Body of pancreas (tissue), 4 donors: ENCODE measurements around the gene ARHGAP42.

Experiments used
- CTCF ChIP-seq, 7 experiments: fragments of 450-650 bp in 4 of 7; fragments of 200-600 bp in 3 of 7; sonication (generic) in 3 of 7; IDR thresholded peaks; one replicate each; pipeline ENCODE4 v1.5.1; 2016 to 2019; ENCODE audit warnings: antibody characterized with exemption in 7 of 7
- POLR2A ChIP-seq, 3 donors: fragments of 450-650 bp; IDR thresholded peaks; one replicate each; pipeline ENCODE4 v1.6.1; 2016; ENCODE audit warnings: antibody characterized with exemption in 3 of 3, mild to moderate bottlenecking in 2 of 3

- TF ChIP-seq POLR2A (IDR thresholded peaks at IDR 0.05) (no peak), CTCF (IDR thresholded peaks at IDR 0.05) (no peak)
Observed at GRCh38 chr11:100835854-100836253, 148.8 kb downstream of the ARHGAP42 start.
